Frontal cortex (tissue), 4 donors: ENCODE data around the gene BET1L. TPM values are rescaled to one million over a fixed set of nuclear protein-coding genes. Genes with fewer than 3 reads are reported as not detected.
A peak's percentile ranks its signal among the peaks of the same experiment; 100 is the strongest.
"Not testable (repeated sequence)": the region's sequence is repeated elsewhere in the genome, so short reads cannot be mapped to it uniquely, and the experiment has no call there.

Experiments used
- DNase-seq, 2 donors: peaks; one replicate each; pipeline ENCODE4 v3.0.0; 2012; ENCODE audit warnings: low spot score in 2 of 2
- FAIRE-seq: peaks from 2 replicates; lab custom pipeline; 2012; peaks lifted over from hg19 to GRCh38; lab: Jason Lieb, UNC
- total RNA-seq: library from RNA; depleted of rRNA; stranded (reverse); fragments of >200 nt; gene quantifications from one replicate; pipeline ENCODE4 v1.2.3, GENCODE V29; 2014
- donor health status: control.
- donor health status: control.
- donor health status: control.

The BET1L gene
- total RNA-seq: 5.3 TPM

GRCh38 chr11:207208-207862, at the start of gene BET1L, which contains the start of gene RIC8A:
TSS of gene BET1L (minus strand) at chr11:207399. CDS start at chr11:207321, 78 bp downstream.
TSS of gene RIC8A (plus strand) at chr11:207708. CDS start at chr11:208855, 1,147 bp downstream.
- FAIRE-seq (no peak), DNase-seq (peak; percentile 100)

GRCh38 chr11:255816-256215, 48.6 kb upstream of the BET1L start:
- DNase-seq (no peak), FAIRE-seq (no peak)

GRCh38 chr11:255176-255575, 48.0 kb upstream of the BET1L start:
- no peak for DNase-seq
- FAIRE-seq: no peak

- DNase-seq (no peak), FAIRE-seq (no peak)
Measured at GRCh38 chr11:253886-254270, 46.7 kb upstream of the BET1L start.

- no peak for FAIRE-seq
Measured at GRCh38 chr11:253160-253885, 46.1 kb upstream of the BET1L start.

GRCh38 chr11:252666-253065, 45.5 kb upstream of the BET1L start:
- DNase-seq: no peak

More at GRCh38 chr11:253160-253885, 46.1 kb upstream of the BET1L start:
- DNase-seq: no peak

GRCh38 chr11:251550-251949, 44.4 kb upstream of the BET1L start:
- no peak for FAIRE-seq
- DNase-seq: no peak

More at GRCh38 chr11:252666-253065, 45.5 kb upstream of the BET1L start:
- no peak for FAIRE-seq

GRCh38 chr11:250740-251299, 43.6 kb upstream of the BET1L start:
- DNase-seq (peak in 1 of 2 donors; percentile 44), FAIRE-seq (no peak)

GRCh38 chr11:250274-250673, 43.1 kb upstream of the BET1L start:
- no peak for FAIRE-seq

GRCh38 chr11:249062-249461, 41.9 kb upstream of the BET1L start:
- DNase-seq: no peak
- FAIRE-seq: no peak

More at GRCh38 chr11:250274-250673, 43.1 kb upstream of the BET1L start:
- DNase-seq: no peak

- no peak for FAIRE-seq
- no peak for DNase-seq
Measured at GRCh38 chr11:244376-244775, 37.2 kb upstream of the BET1L start.

- FAIRE-seq (no peak), DNase-seq (no peak)
Measured at GRCh38 chr11:241634-242033, 34.4 kb upstream of the BET1L start.

- FAIRE-seq: no peak
Measured at GRCh38 chr11:240315-240714, 33.1 kb upstream of the BET1L start.

GRCh38 chr11:238346-238745, 31.1 kb upstream of the BET1L start:
- not testable (repeated sequence) for DNase-seq

More at GRCh38 chr11:240315-240714, 33.1 kb upstream of the BET1L start:
- DNase-seq: no peak

GRCh38 chr11:236774-237767, 29.9 kb upstream of the BET1L start, which contains the start of gene PSMD13:
TSS of gene PSMD13 (plus strand) at chr11:236976. CDS start at chr11:237050, 74 bp downstream.
- FAIRE-seq (no peak), DNase-seq (peak; percentile 93 to 94)

More at GRCh38 chr11:238346-238745, 31.1 kb upstream of the BET1L start:
- not testable (repeated sequence) for FAIRE-seq

GRCh38 chr11:235997-236773, 29.0 kb upstream of the BET1L start, which contains the start of gene SIRT3:
TSS of gene SIRT3 (minus strand) at chr11:236342. CDS start at chr11:236328, 14 bp downstream.
- peak; percentile 96 for DNase-seq
- FAIRE-seq: no peak

- no peak for DNase-seq
Measured at GRCh38 chr11:235609-235996, 28.4 kb upstream of the BET1L start.

GRCh38 chr11:235180-235579, 28.0 kb upstream of the BET1L start:
- FAIRE-seq: no peak
- DNase-seq: no peak

More at GRCh38 chr11:235609-235996, 28.4 kb upstream of the BET1L start:
- no peak for FAIRE-seq
